Stomach smooth muscle (tissue), 2 donors: ENCODE results near the gene CDC42SE2.
"Not testable (repeated sequence)": the region's sequence is repeated elsewhere in the genome, so short reads cannot be mapped to it uniquely, and the experiment has no call there.

Experiments used
- H3K27ac ChIP-seq: one replicate; pipeline ENCODE4 v1.7.0; 2013; ENCODE audit warnings: mild to moderate bottlenecking, low read length, inconsistent platforms
- H3K27me3 ChIP-seq, 2 donors: one replicate each; pipeline ENCODE4 v1.7.0; 2013; ENCODE audit warnings: low read length in 2 of 2; ENCODE audit not compliant: insufficient read depth in 2 of 2, control insufficient read depth in 1 of 2
- H3K36me3 ChIP-seq, 2 donors: one replicate each; pipeline ENCODE4 v1.7.0; 2013; ENCODE audit warnings: low read length in 2 of 2; ENCODE audit not compliant: control insufficient read depth in 2 of 2, insufficient read depth in 2 of 2
- H3K4me1 ChIP-seq: one replicate; pipeline ENCODE4 v1.7.0; 2013; ENCODE audit warnings: low read length; ENCODE audit not compliant: control insufficient read depth, insufficient read depth
- H3K4me3 ChIP-seq, 2 donors: one replicate each; pipeline ENCODE4 v1.7.0; 2013; ENCODE audit warnings: low read length in 2 of 2
- H3K9ac ChIP-seq, 2 donors: one replicate each; pipeline ENCODE4 v1.7.0; 2013; ENCODE audit warnings: low read length in 2 of 2, mild to moderate bottlenecking in 1 of 2
- H3K9me3 ChIP-seq, 2 donors: one replicate each; pipeline ENCODE4 v1.7.0; 2013; ENCODE audit warnings: low read length in 2 of 2; ENCODE audit not compliant: control insufficient read depth in 2 of 2
- donor health status: healthy.
- donor health status: Pancreatic carcinoma.

The CDC42SE2 gene

DNA sequence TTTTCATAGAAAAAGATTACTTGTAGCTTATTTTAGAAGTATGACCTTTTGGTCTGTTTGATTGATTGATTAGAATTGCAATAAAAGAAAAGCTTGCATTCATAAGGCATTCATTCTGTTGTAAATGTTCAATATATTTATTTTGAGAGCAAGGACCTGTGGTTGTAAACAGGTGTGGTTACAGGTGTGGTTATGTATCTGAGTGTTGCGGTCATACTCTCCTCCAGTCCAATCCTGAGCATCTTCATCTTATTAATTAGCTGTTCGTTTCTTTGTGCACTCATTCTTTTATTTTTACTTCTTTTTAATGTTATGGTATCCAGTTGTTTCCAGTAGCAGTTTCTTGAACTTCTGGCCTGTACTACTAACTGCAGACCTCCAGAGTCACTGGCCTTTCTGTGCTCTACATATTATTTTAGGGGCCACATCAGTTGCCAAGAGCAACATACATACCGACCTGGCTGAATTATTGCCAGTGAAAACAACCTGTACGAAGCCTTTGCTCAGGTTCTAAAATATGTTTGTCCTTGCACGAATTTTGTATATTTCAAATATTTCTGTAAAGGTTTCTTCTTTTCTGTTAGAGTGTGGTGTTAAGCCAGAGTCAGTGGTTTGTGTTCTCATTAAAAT is 128.7 kb downstream of the CDC42SE2 start:
- Histone ChIP-seq H3K4me3 (no peak overlapping the region), H3K36me3 (peaks cover 2 to 8% of the 10 kb centered on the region in 2 donors), H3K9ac (no peak overlapping the region), H3K27ac (no peak overlapping the region), H3K27me3 (no peaks in the 10 kb centered on the region), H3K9me3 (no peaks in the 10 kb centered on the region), H3K4me1 (no peaks in the 10 kb centered on the region)

DNA sequence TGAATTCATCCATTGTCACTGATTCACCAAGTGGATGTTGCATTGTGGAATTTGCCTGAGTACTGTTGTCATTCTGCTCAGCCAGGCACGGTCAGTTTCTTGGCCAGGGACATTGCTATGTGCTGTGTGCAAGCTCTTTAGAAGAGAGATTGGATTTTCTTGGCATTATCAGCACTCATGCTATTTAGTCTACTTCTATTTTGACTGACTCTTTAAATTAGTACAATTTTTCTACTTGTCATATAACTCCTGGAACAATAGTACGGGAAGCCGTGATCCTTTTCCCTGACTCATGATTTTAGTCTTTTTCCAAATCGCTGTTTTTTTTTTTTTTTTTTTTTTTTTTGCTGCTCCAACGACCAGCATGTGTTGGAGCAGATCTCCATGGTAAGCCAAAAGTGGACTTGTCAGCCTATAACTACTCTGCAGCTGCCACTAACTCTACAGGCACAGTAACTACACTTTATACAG is 129.7 kb downstream of the CDC42SE2 start:
- no peak overlapping the region for H3K27ac ChIP-seq
- H3K27me3 ChIP-seq = no peaks in the 10 kb centered on the region
- H3K36me3 ChIP-seq = peaks cover 7 to 8% of the 10 kb centered on the region in 2 donors
- H3K4me3 ChIP-seq = no peak overlapping the region
- no peaks in the 10 kb centered on the region for H3K9me3 ChIP-seq
- no peak overlapping the region for H3K9ac ChIP-seq
- H3K4me1 ChIP-seq = no peaks in the 10 kb centered on the region

DNA sequence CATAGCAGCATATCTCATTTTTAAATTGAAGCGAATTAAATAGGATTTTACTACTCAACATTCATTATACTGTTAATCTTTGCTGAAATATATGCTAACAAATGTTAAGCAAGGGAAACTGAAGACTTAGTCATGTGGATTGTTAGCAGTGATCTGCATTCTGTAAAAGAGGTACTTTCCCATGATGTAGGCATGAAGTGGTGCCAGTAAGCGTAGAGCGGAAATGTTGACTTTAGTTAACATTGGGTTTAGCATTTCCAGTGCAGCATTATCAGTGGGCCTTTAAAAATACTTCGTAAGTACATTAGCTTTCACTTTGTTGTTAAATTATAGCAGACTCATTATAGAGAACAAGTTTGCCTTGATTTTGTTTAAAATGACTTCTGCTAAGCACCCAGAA is 130.3 kb downstream of the CDC42SE2 start:
- Histone ChIP-seq H3K27me3 (no peaks in the 10 kb centered on the region), H3K4me1 (no peaks in the 10 kb centered on the region), H3K9ac (no peak overlapping the region), H3K36me3 (peaks cover 8% of the 10 kb centered on the region in 2 donors), H3K27ac (no peak overlapping the region), H3K4me3 (peak overlapping the region in 1 of 2 donors; percentile 16), H3K9me3 (no peaks in the 10 kb centered on the region)

DNA sequence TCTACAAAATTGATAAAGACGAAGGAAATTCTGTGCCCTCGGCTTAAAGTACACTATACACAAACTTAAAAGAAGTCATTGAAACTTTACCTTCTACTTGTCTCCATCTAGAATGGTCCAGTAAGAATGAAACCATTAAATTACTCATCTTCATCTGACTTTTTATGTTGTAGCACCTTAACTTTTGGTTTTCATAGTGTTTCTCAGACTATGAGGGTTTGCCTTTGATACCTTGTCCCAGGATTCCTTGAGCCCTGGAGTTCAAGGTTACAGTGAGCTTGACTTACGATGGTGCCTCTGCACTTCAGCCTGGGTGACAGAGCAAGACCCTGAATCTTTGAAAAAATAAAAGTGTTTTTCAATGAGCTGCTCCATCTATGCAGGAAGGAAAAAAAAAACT is 132.2 kb downstream of the CDC42SE2 start:
- H3K9me3 ChIP-seq = no peaks in the 10 kb centered on the region

DNA sequence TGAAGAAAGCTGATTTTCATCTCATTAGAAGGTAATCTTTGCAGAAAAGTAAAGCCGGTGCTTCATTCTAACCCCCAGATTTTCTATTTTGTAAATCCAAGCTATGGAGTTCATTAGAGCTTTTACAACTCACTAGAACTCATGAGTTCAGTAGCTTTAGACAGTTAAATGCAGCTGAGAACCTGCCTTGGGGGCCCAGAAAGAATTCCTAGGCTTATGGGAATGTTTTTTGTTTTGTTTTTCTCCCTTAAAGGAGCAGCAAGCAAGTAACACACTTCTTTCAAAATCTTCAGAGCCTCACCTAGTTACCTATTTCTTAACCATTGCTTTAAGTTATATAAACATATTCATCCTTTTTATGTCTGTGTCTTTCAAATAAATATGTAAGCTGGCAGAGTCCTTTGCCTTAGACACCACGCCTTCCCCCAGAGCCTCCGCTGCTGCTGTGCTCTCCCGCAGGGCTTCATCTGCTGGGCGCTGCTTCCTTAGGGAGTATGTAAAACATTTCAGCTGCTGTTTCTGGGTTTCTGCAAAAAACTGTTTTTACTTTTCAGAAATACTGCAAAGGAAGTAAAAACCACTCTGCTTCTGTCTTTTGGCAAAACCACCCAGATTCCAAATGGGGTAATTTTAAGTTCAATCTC is 132.9 kb downstream of the CDC42SE2 start:
- no peaks in the 10 kb centered on the region for H3K27me3 ChIP-seq
- no peaks in the 10 kb centered on the region for H3K4me1 ChIP-seq
- H3K27ac ChIP-seq = no peak overlapping the region
- H3K9me3 ChIP-seq = no peaks in the 10 kb centered on the region
- H3K36me3 ChIP-seq = peaks cover 8 to 10% of the 10 kb centered on the region in 2 donors
- no peak overlapping the region for H3K9ac ChIP-seq
- H3K4me3 ChIP-seq = no peak overlapping the region

More for the DNA sequence above, 132.2 kb downstream of the CDC42SE2 start:
- H3K27me3 ChIP-seq = no peaks in the 10 kb centered on the region
- H3K4me3 ChIP-seq = no peak overlapping the region
- H3K9ac ChIP-seq = no peak overlapping the region
- peaks cover 8 to 10% of the 10 kb centered on the region in 2 donors for H3K36me3 ChIP-seq
- H3K4me1 ChIP-seq = no peaks in the 10 kb centered on the region
- no peak overlapping the region for H3K27ac ChIP-seq

DNA sequence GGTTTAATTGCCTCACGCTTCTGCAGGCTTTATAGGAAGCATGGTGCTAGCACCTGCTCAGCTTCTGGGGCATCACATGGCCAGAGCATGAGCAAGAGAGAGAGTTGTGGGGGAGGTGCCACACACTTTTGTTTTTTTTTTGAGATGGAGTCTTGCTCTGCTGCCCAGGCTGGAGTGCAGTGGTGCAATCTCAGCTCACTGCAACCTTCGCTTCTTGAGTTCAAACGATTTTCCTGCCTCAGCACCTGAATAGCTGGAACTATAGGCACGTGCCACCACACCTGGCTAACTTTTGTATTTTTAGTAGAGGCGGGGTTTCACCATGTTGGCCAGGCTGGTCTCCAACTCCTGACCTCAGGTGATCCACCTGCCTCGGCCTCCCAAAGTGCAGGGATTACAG is 135.2 kb downstream of the CDC42SE2 start:
- not testable (repeated sequence) for H3K27ac ChIP-seq, H3K9ac ChIP-seq, H3K27me3 ChIP-seq, H3K4me1 ChIP-seq, H3K4me3 ChIP-seq, H3K9me3 ChIP-seq
- H3K36me3 ChIP-seq = peaks cover 8 to 14% of the 10 kb centered on the region in 2 donors

DNA sequence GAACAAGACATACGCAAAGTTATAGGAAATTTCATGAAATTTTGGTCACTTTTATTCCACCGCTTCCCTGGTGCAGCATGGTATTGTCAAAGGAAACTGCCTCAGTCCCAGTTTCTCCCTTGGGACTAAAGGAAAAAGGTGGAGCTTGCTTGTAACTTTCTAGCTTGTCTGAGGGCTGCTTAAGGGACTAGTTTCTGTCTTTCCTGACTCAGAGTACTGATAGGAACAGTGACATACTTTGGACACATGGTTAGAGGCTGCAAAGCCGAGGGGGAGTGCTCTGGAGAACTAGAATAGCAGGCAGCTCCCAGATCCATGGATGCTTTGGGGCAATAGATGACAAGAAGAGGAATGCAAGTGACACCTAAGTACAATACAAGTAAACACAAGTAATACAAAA is 136.7 kb downstream of the CDC42SE2 start:
- Histone ChIP-seq H3K27ac (no peak overlapping the region), H3K9ac (no peak overlapping the region), H3K9me3 (peaks cover 0 to 3% of the 10 kb centered on the region in 2 donors), H3K4me3 (no peak overlapping the region), H3K36me3 (peaks cover under 1 to 11% of the 10 kb centered on the region in 2 donors), H3K4me1 (no peaks in the 10 kb centered on the region), H3K27me3 (no peaks in the 10 kb centered on the region)

DNA sequence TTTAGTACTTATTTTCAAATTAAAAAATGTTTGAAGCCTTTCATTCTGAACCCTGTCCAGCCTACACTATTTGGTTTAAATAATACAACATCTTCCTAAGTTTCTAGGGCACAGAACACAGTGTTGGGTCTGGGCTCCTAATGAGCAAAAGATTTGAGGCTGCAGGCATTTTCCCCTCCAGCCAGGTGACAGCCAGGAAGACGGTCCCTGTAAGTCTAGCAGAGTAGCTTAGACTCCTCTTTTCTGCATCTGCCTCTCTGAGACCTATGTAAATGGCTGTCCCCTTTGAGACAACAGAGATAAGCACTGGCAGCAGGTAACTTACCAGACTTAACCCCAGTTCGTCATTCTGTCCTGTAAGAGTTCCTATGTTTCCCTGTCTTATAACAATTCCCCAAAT is 141.8 kb downstream of the CDC42SE2 start:
- Histone ChIP-seq H3K4me3 (no peak overlapping the region), H3K36me3 (peaks cover 5 to 13% of the 10 kb centered on the region in 2 donors), H3K9ac (no peak overlapping the region), H3K4me1 (no peaks in the 10 kb centered on the region), H3K9me3 (peaks cover 0 to 3% of the 10 kb centered on the region in 2 donors), H3K27me3 (no peaks in the 10 kb centered on the region), H3K27ac (no peak overlapping the region)

DNA sequence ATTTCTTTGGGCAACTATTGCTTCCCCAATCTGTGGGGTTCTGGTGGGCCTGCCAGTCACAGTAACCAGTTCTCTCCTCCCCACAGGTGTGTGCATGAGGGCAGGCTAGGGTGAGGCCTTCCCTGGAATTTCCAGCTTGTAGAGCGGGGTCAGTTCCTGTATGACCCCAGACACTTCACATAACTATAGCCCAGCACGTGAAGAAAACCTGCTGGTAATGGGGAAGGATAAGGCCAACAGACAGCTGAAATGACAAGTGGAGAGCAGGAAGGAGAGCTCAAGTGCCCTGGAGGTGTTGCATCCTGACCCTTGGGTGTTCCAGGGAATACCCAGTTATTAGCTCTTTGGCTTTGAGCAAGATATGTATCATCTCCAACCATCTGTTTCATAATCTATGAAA is 142.2 kb downstream of the CDC42SE2 start:
- no peak overlapping the region for H3K9ac ChIP-seq
- no peaks in the 10 kb centered on the region for H3K4me1 ChIP-seq
- no peaks in the 10 kb centered on the region for H3K27me3 ChIP-seq
- H3K9me3 ChIP-seq = peaks cover 0 to 3% of the 10 kb centered on the region in 2 donors
- no peak overlapping the region for H3K27ac ChIP-seq
- peaks cover 5 to 11% of the 10 kb centered on the region in 2 donors for H3K36me3 ChIP-seq
- H3K4me3 ChIP-seq = no peak overlapping the region

DNA sequence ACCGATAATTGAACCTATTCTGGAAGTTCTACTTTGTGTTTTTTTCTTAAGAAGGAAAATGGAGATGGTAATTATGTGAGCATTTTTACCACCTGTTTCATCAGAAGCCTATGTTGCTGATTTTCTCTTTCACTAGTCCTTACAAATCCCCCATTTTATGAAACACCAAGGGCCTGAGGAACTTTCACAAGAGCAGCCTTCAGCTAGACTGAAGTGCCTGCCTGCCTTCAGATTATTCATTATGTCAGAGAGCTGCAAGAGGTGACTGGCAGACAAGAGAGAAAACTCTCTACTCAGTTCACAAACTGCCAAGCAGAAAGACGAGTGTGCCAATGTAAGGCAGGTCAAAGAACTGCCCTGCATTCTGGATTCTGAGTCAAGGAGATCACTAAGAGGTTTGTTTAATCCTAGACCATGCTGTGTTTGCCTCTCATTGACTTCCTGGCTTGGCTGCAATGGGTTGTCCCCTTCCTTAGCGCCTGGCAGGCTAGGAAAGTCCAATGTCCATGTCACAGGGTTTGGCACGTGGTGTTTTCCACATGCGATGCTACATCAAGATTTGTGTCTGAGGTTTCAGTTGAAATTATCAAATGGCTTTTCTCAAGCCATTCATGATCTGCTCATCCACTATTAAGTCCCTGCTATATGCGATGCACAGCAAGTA is 143.3 kb downstream of the CDC42SE2 start:
- H3K4me1 ChIP-seq = no peaks in the 10 kb centered on the region
- no peak overlapping the region for H3K27ac ChIP-seq
- H3K4me3 ChIP-seq = no peak overlapping the region
- peaks cover 5 to 11% of the 10 kb centered on the region in 2 donors for H3K36me3 ChIP-seq
- no peak overlapping the region for H3K9ac ChIP-seq
- H3K27me3 ChIP-seq = no peaks in the 10 kb centered on the region
- H3K9me3 ChIP-seq = peaks cover 0 to 3% of the 10 kb centered on the region in 2 donors
